Measurements from ENCODE around the gene GP5.

Gene GP5

GRCh38 chr3:194399874-194400411, 877 bp upstream of the GP5 start:
- H3K9ac ChIP-seq (ENCODE audit: insufficient read length, low read depth), result no peak overlapping the region
- peaks cover 7% of the 10 kb centered on the region for H3K36me3 ChIP-seq (ENCODE audit: insufficient read depth, insufficient read length, low read length)
- TF ChIP-seq SUZ12 (IDR thresholded peaks at IDR 0.05; ENCODE audit: extremely low read depth, insufficient read depth, insufficient read length) (no peak), ZNF274 (IDR thresholded peaks at IDR 0.05; ENCODE audit: low read depth, low read length) (no peak), YY1 (IDR thresholded peaks at IDR 0.05; ENCODE audit: insufficient read depth, insufficient read length) (no peak)
- H3K4me3 ChIP-seq (ENCODE audit: insufficient read length, low read depth), result no peak overlapping the region
- no peak for DNase-seq (ENCODE audit: low read depth, low spot score)
- no peaks in the 10 kb centered on the region for H3K27me3 ChIP-seq (ENCODE audit: insufficient read depth, insufficient read length)
- peaks cover 15% of the 10 kb centered on the region for H3K4me1 ChIP-seq (ENCODE audit: insufficient read depth, insufficient read length)
- H3K9me3 ChIP-seq (ENCODE audit: insufficient read depth, low read length), result no peaks in the 10 kb centered on the region

- Histone ChIP-seq H3K36me3 (ENCODE audit: insufficient read depth, insufficient read length, low read length) (no peaks in the 10 kb centered on the region), H3K27me3 (ENCODE audit: insufficient read depth, insufficient read length) (no peaks in the 10 kb centered on the region), H3K4me1 (ENCODE audit: insufficient read depth, insufficient read length) (peaks cover 15% of the 10 kb centered on the region), H3K9ac (ENCODE audit: insufficient read length, low read depth) (no peak overlapping the region), H3K4me3 (ENCODE audit: insufficient read length, low read depth) (no peak overlapping the region), H3K9me3 (ENCODE audit: insufficient read depth, low read length) (no peaks in the 10 kb centered on the region)
- TF ChIP-seq YY1 (IDR thresholded peaks at IDR 0.05; ENCODE audit: insufficient read depth, insufficient read length), result no peak
- TF ChIP-seq SUZ12 (IDR thresholded peaks at IDR 0.05; ENCODE audit: extremely low read depth, insufficient read depth, insufficient read length), result no peak
- TF ChIP-seq ZNF274 (IDR thresholded peaks at IDR 0.05; ENCODE audit: low read depth, low read length), result no peak
- DNase-seq (ENCODE audit: low read depth, low spot score), result no peak
Measured at GRCh38 chr3:194397757-194398312, 1.2 kb downstream of the GP5 start.

- H3K4me1 ChIP-seq (ENCODE audit: insufficient read depth, insufficient read length), result peaks cover 14% of the 10 kb centered on the region
- peak overlapping the region; percentile 46 for H3K9ac ChIP-seq (ENCODE audit: insufficient read length, low read depth)
- no peaks in the 10 kb centered on the region for H3K27me3 ChIP-seq (ENCODE audit: insufficient read depth, insufficient read length)
- no peaks in the 10 kb centered on the region for H3K36me3 ChIP-seq (ENCODE audit: insufficient read depth, insufficient read length, low read length)
- no peak for DNase-seq (ENCODE audit: low read depth, low spot score)
- H3K9me3 ChIP-seq (ENCODE audit: insufficient read depth, low read length), result no peaks in the 10 kb centered on the region
- TF ChIP-seq ZNF274 (IDR thresholded peaks at IDR 0.05; ENCODE audit: low read depth, low read length) (no peak), YY1 (IDR thresholded peaks at IDR 0.05; ENCODE audit: insufficient read depth, insufficient read length) (no peak), SUZ12 (IDR thresholded peaks at IDR 0.05; ENCODE audit: extremely low read depth, insufficient read depth, insufficient read length) (no peak)
- no peak overlapping the region for H3K4me3 ChIP-seq (ENCODE audit: insufficient read length, low read depth)
Measured at GRCh38 chr3:194396859-194397756, 2.0 kb downstream of the GP5 start.

- DNase-seq (ENCODE audit: low read depth, low spot score), result no peak
- no peaks in the 10 kb centered on the region for H3K36me3 ChIP-seq (ENCODE audit: insufficient read depth, insufficient read length, low read length)
- TF ChIP-seq SUZ12 (IDR thresholded peaks at IDR 0.05; ENCODE audit: extremely low read depth, insufficient read depth, insufficient read length) (no peak), YY1 (IDR thresholded peaks at IDR 0.05; ENCODE audit: insufficient read depth, insufficient read length) (no peak), ZNF274 (IDR thresholded peaks at IDR 0.05; ENCODE audit: low read depth, low read length) (no peak)
- peaks cover 10% of the 10 kb centered on the region for H3K4me1 ChIP-seq (ENCODE audit: insufficient read depth, insufficient read length)
- no peaks in the 10 kb centered on the region for H3K9me3 ChIP-seq (ENCODE audit: insufficient read depth, low read length)
- peak overlapping the region; percentile 46 for H3K9ac ChIP-seq (ENCODE audit: insufficient read length, low read depth)
- H3K4me3 ChIP-seq (ENCODE audit: insufficient read length, low read depth), result no peak overlapping the region
- no peaks in the 10 kb centered on the region for H3K27me3 ChIP-seq (ENCODE audit: insufficient read depth, insufficient read length)
Measured at GRCh38 chr3:194396539-194396858, 2.6 kb downstream of the GP5 start.

- Histone ChIP-seq H3K36me3 (ENCODE audit: insufficient read depth, insufficient read length, low read length) (no peaks in the 10 kb centered on the region), H3K9ac (ENCODE audit: insufficient read length, low read depth) (no peak overlapping the region), H3K4me1 (ENCODE audit: insufficient read depth, insufficient read length) (peaks cover 10% of the 10 kb centered on the region), H3K9me3 (ENCODE audit: insufficient read depth, low read length) (peaks cover 3% of the 10 kb centered on the region), H3K4me3 (ENCODE audit: insufficient read length, low read depth) (no peak overlapping the region), H3K27me3 (ENCODE audit: insufficient read depth, insufficient read length) (no peaks in the 10 kb centered on the region)
- TF ChIP-seq ZNF274 (IDR thresholded peaks at IDR 0.05; ENCODE audit: low read depth, low read length) (no peak), SUZ12 (IDR thresholded peaks at IDR 0.05; ENCODE audit: extremely low read depth, insufficient read depth, insufficient read length) (no peak), YY1 (IDR thresholded peaks at IDR 0.05; ENCODE audit: insufficient read depth, insufficient read length) (no peak)
- DNase-seq (ENCODE audit: low read depth, low spot score), result no peak
Measured at GRCh38 chr3:194395778-194396538, 3.1 kb downstream of the GP5 start.

- peaks cover 6% of the 10 kb centered on the region for H3K9me3 ChIP-seq (ENCODE audit: insufficient read depth, low read length)
- H3K27me3 ChIP-seq (ENCODE audit: insufficient read depth, insufficient read length), result no peaks in the 10 kb centered on the region
- DNase-seq (ENCODE audit: low read depth, low spot score), result no peak
- H3K36me3 ChIP-seq (ENCODE audit: insufficient read depth, insufficient read length, low read length), result no peaks in the 10 kb centered on the region
- TF ChIP-seq SUZ12 (IDR thresholded peaks at IDR 0.05; ENCODE audit: extremely low read depth, insufficient read depth, insufficient read length) (no peak), YY1 (IDR thresholded peaks at IDR 0.05; ENCODE audit: insufficient read depth, insufficient read length) (no peak), ZNF274 (IDR thresholded peaks at IDR 0.05; ENCODE audit: low read depth, low read length) (no peak)
- peaks cover 10% of the 10 kb centered on the region for H3K4me1 ChIP-seq (ENCODE audit: insufficient read depth, insufficient read length)
- H3K9ac ChIP-seq (ENCODE audit: insufficient read length, low read depth), result no peak overlapping the region
- no peak overlapping the region for H3K4me3 ChIP-seq (ENCODE audit: insufficient read length, low read depth)
Measured at GRCh38 chr3:194395212-194395611, 3.9 kb downstream of the GP5 start.
